NCI-H2029 (cell line): ENCODE results near the gene MED25.
A peak's percentile ranks its signal among the peaks of the same experiment; 100 is the strongest.

Experiments used
- DNase-seq: peaks from one replicate; lab custom pipeline; 2025; lab: John Stamatoyannopoulos, UW

MED25 gene

DNA sequence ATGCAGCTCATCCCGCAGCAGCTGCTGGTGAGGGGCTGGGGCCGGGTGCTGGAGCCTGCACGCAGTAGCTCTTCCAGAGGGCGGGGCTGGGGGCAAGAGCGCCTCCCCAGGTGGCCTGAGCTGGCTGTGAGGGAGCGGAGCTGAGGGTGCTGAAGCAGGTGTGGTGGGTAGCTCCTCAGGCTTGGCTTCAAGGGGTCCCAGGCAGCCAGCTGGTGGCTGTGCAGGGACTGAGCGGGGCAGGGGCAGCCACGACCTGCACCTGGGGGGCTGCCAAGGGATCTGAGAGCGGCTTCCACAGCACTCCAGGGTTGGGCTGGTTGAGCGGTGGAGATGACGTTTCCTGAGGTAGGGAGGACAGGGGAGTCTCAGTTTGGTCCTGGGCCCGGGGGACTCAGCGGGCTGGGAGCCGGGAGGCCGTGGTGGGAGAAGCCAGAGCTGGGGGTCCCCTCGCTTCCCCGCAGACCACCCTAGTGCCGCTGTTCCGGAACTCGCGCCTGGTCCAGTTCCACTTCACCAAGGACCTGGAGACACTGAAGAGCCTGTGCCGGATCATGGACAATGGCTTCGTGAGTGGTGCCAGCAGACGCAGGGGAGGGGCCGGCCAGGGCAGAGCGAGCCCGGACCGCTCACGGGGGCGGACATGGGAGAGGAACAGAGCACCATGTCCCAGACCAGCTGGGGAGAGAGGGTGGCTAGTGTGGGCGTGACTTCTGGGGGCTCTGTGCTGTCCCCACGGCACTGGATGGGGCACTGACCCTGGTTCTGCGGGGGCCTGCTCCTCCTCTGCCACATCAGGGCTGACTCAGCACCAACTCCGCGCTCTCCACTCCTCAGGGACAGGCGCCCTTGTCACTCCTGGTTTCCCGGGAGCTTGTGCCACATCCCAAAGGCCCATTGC lies 40.2 kb downstream of the MED25 start:
- no peak for DNase-seq

DNA sequence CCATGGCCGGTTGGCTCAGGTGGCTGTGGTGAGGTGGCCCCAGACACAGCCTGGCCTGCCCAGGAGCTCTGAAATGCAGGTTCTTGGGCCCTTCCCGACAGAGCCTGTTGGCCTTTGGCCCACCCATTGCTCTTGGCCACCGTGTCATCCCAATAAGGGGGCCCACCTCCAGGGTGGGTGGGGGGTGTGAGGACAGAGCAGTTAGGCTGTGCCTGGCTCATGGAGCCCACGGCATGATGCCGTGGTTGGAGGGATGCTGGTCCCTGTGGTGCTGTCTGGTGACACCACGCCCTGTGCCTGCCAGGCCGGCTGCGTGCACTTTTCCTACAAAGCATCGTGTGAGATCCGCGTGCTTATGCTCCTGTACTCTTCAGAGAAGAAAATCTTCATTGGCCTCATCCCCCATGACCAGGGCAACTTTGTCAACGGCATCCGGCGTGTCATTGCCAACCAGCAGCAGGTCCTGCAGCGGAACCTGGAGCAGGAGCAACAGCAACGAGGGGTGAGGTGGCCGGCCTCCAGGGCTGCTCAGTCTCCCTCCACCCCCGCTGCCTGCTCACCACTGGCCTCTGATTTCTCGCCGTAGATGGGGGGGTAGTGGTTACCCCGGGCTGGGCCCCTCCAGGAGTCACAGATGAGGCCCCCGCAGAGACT lies 41.7 kb downstream of the MED25 start:
- DNase-seq: no peak

DNA sequence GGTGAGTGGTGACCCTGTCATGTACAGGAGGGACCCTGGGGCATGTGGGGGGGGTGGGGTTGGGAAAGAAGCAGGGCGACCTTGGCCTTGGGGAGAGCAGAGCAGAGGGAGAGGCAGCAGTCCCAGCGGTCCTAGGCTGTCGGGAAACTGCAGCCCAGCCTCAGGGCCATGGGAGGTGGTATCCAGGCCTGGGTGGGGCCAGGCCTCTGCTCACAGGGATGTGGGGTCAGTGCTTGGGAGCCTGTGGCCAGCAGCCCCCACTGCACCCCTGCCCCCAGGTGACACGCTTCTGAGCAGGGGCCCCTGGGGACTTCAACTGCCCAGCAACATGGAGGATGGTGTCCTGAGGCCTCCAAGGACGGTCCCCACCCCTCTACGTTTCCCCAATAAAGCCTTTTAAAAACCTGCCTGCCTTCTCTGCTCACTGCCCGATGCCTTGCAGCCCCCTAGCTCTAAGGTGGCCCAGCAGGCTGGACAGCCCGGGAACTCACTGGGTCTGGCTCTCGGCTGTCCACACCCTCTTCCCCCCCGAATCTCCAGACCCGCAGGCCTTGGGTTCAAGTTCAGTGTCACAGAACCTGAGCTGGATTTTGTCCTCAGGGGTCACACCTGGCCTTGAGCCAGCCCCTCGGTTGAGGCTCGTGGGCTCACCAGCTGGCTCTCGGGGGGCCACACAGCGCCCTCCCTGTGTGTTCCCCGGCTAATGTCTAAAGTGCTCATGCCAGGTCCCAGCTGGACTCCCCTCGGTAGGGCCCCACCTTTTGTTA lies 42.4 kb downstream of the MED25 start:
- DNase-seq: no peak

DNA sequence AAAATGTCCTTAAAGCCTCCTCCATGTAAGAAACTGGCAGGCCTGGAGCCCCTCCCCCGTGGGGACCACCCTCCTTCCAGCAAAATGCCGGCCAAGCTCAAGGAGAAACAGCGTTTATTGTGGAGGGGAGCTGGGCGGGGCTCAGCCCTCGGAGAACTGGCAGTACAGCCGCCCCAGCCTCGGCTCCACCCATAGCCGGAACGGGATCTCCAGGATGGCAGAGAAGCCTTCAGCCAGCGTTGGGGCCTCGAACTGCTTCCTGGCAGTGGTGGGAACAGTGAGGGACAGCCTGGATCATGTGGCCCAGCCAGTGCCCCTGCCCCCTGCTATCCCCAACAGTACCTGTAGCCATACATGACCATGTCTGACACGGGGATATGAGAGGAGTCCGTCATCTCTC lies 43.0 kb downstream of the MED25 start:
- DNase-seq: no peak

DNA sequence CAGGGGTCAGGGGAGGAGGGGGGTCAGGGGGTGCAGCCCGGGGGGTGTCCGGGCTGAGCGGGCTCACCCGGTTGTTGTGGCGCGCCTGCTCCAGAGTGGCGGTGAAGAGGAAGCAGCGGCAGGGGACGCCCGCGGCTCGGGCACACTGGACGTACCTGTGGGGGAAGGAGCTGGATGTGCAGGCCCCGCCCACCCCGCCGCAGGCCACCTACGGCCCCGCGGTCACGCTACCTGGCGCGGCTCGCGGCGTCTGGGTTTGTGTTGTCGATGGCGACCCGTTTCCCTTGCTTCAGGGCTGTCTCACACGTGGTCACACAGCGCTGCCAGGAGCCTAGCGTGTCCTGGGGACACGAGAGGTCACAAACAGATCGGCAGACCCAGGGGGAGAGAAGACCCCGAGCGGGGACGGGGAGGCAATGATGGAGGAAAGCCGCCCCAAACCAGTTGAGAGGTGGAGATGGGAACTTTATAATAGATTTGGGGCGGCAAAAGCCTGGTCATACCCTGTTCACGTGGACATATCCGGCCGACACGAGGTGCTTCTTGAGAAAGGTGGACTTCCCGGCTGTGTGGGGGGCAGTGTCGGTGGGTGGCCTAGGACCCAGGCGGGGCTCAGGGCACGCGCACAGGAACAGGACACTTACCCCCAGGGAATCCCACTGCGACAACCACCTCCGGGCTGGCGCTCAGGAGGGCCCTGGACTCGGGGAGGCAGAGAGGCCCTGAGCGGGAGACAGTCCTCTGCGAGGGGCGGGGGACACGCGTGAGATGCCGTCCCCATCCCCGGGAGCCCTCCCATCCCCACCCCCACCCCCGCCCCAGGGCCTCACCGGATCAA lies 43.7 kb downstream of the MED25 start:
- DNase-seq: no peak

DNA sequence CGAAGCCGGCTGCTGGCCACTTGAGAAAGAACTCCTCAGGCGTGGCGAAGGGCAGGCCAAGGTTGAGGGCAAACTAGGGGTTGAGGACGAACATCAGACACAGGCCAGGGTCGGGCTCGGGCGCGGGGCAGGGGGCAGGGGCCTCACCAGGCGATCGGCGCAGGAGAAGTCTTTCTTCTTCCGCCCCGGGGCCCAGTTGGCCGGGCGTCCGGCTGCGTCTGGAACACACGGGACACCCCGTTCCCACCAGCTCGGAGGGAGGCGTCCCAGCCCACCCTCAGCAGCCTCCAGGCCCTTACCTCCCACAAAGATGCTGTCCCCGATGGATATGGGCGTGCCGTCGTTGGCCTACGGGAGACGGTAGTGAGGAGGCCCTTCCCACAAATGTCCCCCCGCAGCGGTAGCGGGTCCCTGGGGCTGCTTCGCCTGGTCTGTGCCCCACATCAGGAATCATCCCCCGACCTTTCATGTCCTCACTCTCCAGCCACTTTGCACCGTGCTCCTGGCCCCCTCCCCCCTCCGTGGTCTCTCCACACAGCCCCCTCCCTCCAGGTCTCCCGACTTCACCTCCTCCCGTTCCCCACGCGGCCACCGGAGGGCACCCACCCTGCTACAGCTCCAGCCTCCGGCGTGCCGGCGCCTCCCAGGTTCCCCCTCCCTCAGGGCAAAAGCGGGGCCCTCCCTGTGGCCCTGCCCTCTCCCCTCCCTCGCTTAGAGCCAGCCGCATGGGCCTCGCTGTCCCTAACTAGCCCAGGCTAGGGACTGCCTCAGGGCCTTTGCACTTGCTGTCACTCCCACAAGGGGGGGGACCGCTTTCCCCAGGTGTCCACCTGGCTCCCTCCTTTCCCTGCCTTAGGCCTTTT lies 44.5 kb downstream of the MED25 start:
- no peak for DNase-seq

DNA sequence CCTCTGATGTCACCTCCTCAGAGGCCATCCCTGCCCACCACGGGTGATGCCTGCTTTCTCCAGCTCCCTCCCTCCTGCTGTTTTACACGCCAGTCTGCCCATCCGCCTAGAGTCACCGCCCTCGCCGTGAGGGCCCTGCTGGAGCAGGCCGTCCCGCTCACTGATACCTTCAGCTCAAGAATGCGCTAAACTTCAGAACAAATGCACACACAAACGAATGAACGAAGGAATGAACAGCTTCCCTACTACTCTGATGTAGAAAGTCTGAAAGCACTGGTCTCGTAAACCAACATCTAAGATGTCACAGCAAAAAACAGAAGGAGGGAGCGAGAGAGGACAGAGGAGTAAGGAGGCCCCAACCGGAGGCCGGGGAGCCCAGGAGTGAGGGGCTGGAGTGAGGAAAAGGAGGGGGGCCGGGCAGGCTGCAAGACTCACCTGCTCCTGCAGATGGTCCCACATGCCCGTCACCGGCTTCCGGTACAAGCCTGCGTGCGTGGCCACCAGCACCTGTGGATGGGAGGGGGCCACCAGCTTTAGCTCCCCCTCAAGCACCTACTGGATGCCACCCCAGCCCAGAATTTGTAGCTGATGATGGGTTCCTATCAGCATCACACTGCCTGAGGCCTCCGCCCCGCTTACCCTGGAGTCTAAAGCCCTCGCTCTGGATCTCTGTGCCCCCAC lies 45.3 kb downstream of the MED25 start:
- no peak for DNase-seq

DNA sequence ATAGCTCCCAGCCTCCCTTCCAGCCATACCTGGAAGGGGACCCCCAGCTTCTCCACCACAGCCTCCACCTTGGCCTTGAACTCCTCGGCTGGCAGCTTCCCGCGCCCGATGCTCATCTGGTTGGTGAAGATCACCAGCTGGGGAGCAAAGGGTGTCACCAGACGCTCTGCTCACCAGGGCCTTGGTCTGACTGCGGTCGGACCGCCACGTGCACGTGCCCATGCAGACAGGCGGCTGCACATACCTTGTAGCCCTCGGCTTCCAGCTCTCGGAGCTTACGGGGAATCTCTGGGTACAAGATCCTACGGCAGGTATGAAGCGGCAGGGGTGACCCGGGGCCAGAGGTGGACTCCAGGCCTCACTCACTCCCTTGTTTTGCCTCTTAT lies 45.8 kb downstream of the MED25 start:
- no peak for DNase-seq

DNA sequence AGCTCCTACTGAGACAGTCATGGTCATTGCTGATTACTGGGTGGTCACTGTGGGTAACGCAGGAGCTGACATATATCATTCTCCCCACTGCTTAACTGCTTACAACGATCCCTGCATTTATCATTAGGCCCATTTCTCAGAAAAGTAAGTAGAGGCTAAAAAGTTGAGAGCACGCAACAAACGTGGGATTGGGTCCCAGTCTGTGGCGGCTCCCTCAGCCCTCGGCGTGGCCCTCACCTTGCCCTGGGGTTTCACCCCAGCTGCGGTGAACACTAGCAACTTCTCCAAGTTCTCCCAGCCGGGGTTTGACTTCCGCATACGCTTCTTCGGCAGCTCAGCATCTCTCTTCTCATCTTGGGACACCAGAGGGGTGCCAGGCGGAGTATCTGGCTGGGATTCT lies 46.8 kb downstream of the MED25 start:
- DNase-seq: no peak

DNA sequence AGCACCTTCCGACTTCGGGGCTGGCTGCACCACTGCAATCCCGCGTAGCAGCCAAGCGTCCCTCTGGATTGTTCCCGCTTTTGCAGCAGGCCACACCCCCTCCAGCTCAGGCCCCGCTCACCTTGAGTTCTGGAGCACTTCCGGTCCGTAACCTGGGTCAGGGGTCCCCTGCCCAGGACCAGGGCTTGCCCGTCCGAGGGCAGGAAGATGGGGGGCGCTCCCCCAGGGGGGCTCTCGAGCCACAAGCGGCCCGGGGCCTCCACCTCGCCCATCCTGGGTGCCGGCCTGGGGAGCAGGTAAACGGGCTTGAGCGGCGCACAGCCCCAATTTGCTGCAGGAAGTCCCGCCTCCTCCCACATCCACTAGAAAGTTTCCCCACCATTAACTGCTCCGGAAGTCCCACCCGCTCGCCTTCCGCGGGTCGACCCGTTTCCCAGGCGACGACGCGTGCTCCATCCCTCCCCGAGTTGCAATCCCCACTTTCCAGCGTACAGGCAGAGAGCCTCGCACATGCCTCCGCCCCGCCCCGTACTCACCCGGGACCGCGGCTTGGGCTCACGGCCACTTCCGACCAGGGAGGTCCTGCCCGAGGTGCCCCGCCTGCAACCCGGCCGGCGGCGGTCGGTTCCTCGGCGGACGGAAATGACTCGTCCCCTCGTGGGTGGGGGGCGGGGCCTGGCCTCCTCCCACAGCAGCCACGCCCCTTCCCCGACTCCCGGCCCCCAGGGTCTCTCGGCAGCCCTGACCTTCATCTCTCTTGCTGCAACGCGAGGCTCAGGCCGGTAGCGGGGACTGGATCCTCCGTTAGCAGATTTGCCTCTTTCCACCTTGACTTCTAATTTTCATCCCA lies 49.1 kb downstream of the MED25 start, which contains the start of gene PNKP:
Gene PNKP, minus strand, starts transcription at position 644 of the 850 bp plus-strand sequence. Its CDS starts 372 bp downstream, at position 272.
- peak; percentile 96 for DNase-seq

DNA sequence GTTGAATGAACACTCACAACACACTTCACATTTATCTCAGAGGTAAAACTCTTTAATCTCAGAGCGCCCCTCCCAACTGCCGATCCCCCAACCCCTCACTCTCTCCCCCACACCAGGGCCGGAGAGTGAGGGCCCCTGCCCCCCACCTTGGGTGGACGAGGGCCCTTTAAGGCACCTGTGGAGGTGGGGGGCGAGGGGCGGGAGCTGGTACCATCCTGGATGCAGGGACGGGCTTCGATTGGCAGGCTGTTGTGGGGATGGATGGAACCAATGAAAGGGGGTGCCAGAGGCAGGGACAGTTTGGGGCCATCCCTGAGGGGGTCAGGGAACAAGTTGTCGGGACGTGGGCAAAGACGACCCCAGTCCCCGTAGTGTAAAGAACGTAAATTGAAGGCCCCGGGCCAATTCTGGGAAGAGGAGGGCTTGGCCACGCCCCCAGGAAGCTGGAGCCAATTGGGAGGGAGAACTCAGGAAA lies 51.0 kb downstream of the MED25 start:
- DNase-seq: peak; percentile 70

DNA sequence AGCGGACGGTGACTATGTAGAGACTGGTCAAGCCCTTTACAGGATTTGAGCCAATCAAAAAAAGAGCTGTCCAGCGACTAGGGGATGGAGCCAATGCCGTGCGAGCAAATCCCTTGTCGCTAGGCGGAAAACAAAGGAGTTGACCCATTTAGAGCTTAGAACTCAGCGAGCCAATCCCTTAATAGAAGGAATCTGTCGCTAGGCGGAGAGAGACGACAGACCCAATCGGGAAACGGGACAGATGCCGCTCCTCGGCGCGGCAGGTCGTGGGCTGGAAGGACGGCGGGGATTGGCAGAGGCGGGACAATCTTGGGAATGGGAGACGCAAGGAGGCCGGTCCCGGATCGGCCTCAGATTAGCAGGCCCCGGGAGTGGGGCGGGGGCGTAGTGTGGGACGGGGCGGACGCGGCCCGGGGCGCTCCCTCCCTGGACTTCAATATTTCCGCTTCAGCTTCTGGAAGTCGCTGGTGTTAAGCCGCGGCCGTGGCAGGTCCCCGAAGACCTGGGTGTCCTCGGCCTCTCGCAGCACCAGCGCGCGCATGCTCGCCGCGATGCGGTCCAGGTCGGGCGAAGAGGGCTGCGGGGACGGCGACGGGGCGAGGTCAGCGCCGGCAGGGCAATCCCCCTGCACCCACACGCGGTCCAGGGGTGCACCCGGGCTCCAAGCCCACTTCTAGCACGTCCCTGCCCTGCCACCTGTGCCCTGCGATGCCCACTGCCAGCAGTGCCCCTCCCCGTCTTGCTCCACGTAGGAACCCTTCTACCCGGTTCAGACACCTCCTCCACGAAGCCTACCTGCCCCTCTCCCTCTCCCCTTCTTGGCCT lies 51.6 kb downstream of the MED25 start:
- peak; percentile 99 for DNase-seq

DNA sequence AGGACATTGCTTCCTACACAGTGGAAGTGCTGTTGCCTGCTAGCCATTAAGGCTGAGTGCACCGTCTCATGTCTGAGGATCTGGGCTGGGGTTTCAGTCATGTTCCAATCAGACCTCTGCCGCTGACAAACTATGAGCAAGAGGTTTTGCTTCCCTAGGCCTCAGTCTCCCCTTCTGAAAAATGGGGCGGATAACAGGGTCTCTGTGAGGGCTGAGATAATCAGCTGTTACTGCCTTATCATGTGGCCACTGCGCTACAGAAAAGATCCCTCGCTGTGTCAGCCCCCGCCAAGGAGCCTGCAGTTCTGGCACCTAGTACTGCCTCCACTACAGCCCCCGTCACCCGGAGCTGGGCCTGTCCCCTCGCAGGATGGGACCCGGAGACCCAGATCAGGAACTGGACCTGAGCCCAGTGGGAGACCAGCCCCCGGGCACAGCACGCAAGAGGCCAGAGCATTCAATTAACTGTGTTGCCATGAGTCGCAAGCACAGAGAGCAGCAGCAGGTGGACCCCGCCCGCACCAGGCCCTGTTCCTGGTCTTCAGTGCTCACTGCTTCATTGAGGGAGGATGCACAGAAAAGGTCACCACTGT lies 52.3 kb downstream of the MED25 start:
- no peak for DNase-seq

DNA sequence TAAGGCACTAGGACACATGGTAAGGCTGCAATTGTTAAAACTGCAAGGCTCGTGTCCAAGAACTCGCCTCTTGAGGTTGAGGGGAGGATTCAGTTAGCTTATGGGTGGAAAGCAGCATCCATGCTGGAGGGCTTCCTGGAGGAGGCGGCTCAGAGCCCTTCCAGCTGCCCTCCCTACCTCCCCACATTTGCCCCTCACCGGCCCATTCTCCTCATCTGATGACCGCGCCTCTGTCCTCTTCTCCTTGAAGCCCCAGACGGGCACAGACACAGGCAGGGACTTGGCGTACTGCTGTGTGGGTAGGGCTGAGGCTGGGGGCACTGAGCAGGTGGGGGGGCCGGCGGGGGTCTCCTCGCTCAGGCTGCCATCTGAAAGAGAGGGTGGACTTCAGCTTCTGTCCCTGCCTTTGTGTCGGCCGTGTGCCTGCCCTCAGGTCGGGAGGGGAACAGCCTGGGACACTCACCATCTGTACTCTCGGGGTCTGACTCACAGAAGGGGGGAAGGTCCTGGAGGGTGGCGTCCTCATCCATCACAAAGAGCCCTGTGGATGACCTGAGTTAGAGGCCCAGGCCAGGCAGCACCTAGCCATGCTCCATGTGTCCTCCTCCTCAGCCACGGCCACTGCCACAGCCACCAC lies 53.4 kb downstream of the MED25 start:
- DNase-seq: no peak

DNA sequence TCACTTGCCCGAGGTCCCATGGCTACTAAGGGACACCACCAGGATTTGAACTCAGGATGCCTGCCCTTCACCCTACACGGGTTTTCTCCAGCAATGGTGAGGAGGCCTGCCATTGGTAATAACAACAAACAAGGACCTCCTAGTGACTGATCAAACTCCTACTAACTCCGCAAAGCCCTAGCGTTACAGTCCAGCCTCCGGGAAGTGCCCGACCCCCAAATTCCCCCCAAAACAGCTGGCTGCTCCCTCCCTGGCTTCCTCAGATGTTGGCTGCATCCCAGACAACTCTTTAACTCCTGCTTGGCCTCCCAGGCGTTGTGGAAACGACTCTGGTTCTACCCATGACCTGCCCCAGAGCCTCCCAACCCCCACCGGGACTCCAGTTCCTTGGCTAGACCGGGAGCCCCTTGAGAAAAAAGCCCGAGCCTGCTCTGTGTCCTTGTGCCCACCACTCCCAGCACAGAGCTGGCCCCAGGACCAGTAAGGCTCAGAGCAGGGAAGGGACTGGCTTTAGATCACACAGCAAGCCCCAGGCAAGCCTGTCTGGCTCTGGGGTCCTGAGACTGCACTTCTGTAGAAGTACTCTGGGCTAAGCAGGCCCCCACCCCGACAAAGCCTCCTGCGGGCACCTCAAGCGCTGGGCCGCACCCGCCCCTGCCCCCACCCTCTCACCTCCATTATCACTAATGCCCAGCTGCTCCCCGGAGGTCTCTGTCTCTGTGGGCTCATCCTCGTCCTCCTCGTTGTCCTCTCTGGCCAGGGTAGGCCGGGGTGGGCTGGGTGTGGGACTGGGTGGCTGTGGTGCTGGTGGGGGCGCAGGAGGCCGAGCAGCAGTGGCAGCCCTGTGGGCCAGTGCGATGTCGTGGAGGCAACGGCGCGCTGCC lies 54.4 kb downstream of the MED25 start:
- no peak for DNase-seq

DNA sequence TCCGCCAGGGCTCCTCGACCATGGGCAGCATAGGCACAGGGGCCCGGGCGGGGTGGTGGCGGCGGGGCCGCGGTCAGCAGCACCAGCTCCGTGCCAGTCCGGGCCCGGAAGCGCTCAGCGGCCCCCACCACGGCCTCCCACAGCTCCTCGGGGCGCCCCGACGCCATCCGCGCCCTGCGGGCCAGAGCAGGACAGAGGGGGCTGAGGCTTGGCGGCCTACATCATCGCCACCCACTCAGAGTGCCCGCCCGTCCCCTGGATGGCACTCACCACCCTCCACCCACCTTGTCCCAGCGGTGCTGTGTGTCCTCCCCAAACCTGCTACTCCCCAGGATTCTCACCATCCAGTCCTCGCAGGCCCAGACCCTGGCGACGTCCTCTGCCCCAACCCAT lies 55.0 kb downstream of the MED25 start:
- no peak for DNase-seq
